ENCODE measurements around the gene TMEM108.

Gene TMEM108

GRCh38 chr3:133168025-133168401 is 129.8 kb downstream of the TMEM108 start:
- no peak for DNase-seq

- no peak for DNase-seq
These were observed 131.3 kb downstream of the TMEM108 start for GRCh38 chr3:133169331-133170068.

GRCh38 chr3:133171831-133172230 is 133.6 kb downstream of the TMEM108 start:
- DNase-seq, result no peak

- no peak for DNase-seq
These were observed 143.4 kb downstream of the TMEM108 start for GRCh38 chr3:133181392-133182150.

GRCh38 chr3:133187870-133188379 is 149.7 kb downstream of the TMEM108 start:
- DNase-seq, result no peak

GRCh38 chr3:133188996-133189395 is 150.8 kb downstream of the TMEM108 start:
- DNase-seq, result no peak

- DNase-seq, result no peak
These were observed 151.7 kb downstream of the TMEM108 start for GRCh38 chr3:133189893-133190292.

- DNase-seq, result no peak
These were observed 153.6 kb downstream of the TMEM108 start for GRCh38 chr3:133191818-133192217.

GRCh38 chr3:133192363-133192945 is 154.3 kb downstream of the TMEM108 start:
- no peak for DNase-seq

- no peak for DNase-seq
These were observed 154.8 kb downstream of the TMEM108 start for GRCh38 chr3:133192967-133193366.

- DNase-seq, result no peak
These were observed 158.3 kb downstream of the TMEM108 start for GRCh38 chr3:133196527-133196926.

- DNase-seq, result no peak
These were observed 159.4 kb downstream of the TMEM108 start for GRCh38 chr3:133197619-133198018.

- no peak for DNase-seq
These were observed 168.7 kb downstream of the TMEM108 start for GRCh38 chr3:133206921-133207320.

GRCh38 chr3:133208184-133208583 is 170.0 kb downstream of the TMEM108 start:
- DNase-seq, result no peak

GRCh38 chr3:133209871-133210550 is 171.8 kb downstream of the TMEM108 start:
- peak; percentile 71 for DNase-seq

GRCh38 chr3:133210656-133211055 is 172.5 kb downstream of the TMEM108 start:
- DNase-seq, result no peak

GRCh38 chr3:133211449-133211848 is 173.3 kb downstream of the TMEM108 start:
- peak; percentile 28 for DNase-seq

- no peak for DNase-seq
These were observed 173.7 kb downstream of the TMEM108 start for GRCh38 chr3:133211856-133212255.

- DNase-seq, result no peak
These were observed 175.7 kb downstream of the TMEM108 start for GRCh38 chr3:133213937-133214336.

- DNase-seq, result no peak
These were observed 189.6 kb downstream of the TMEM108 start for GRCh38 chr3:133227813-133228212.

GRCh38 chr3:133230195-133230594 is 192.0 kb downstream of the TMEM108 start:
- peak; percentile 7 for DNase-seq

GRCh38 chr3:133236901-133237300 is 198.7 kb downstream of the TMEM108 start:
- no peak for DNase-seq

GRCh38 chr3:133237380-133237779 is 199.2 kb downstream of the TMEM108 start:
- peak; percentile 28 for DNase-seq

All from fibroblast of upper back skin (primary cell).